ENCODE results near the gene ZBTB37.
A peak's percentile ranks its signal among the peaks of the same experiment; 100 is the strongest.
"Not testable (repeated sequence)": the region's sequence is repeated elsewhere in the genome, so short reads cannot be mapped to it uniquely, and the experiment has no call there.

The ZBTB37 gene

DNA sequence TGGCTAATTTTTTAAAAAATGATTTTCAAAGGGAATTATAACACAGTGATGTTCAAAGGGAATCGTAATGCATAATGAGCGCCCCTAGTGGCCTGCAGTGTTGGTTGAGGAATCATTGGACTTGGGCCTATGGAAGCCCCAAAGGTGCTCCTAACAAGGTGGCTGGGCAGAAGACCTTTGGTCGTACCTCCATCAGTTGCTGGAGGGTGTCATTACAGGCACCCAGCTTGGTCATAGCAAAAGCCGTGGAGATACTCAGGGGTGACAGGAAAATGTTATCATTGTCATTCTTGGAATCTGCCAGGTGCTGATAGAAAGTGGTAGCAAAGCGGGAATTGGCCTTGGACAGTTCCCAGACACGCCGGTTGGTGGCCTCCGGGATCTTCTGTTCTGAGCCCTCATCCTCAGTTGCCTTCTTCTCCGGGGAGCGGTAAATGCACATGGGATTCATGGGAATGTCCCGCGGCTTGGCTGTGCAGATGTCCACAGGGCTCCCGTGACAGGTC, 46.2 kb downstream of the ZBTB37 start:
- Mint-ChIP-seq H3K9me3 (no peaks in the 10 kb centered on the region), H3K4me3 (no peak overlapping the region), H3K36me3 (ENCODE audit: low read depth) (no peaks in the 10 kb centered on the region), H3K27ac (no peak overlapping the region), H3K27me3 (no peaks in the 10 kb centered on the region), H3K4me1 (ENCODE audit: low read depth) (no peaks in the 10 kb centered on the region)
- no peak for DNase-seq

DNA sequence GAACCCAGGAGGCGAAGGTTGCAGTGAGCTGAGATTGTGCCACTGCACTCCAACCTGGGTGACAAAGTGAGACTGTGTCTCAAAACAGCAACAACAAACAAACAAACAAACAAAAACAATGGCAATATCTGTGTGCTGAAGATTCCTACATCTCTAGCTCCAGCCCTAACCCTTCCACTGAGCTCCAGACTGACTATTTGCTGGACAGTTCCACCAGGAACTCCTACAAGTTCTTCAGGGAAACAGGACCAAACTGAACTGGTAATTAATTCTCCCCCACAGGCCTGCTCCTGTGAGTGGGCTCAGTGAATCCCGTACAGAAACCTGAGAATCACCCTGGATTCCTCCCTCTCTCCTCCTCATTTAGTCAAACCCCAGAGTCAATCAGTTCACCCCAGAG, 47.4 kb downstream of the ZBTB37 start:
- Mint-ChIP-seq H3K27ac (no peak overlapping the region), H3K9me3 (no peaks in the 10 kb centered on the region), H3K27me3 (no peaks in the 10 kb centered on the region), H3K4me3 (no peak overlapping the region), H3K4me1 (ENCODE audit: low read depth) (no peaks in the 10 kb centered on the region), H3K36me3 (ENCODE audit: low read depth) (no peaks in the 10 kb centered on the region)
- no peak for DNase-seq

DNA sequence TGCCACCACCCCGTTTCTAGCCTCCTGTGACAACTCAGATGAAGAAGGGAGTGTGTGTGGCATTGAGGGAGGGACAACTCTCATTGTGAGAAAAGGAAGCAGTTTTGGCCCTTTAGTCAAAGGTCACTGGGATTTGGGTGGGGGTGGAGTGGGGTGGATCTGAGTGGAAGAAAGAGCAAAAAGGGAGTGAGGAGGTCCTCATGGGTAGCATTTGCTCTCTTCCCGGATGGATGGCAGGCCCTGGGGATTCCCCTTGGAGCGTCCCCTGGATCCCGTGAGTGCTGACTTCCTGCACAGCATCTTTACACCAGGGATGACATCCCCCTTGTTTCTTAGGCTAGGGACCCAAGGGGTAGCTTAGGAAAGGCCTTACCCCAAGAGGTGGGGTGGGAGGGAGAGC, 48.5 kb downstream of the ZBTB37 start:
- H3K36me3 Mint-ChIP-seq (ENCODE audit: low read depth): no peaks in the 10 kb centered on the region
- H3K27me3 Mint-ChIP-seq: no peaks in the 10 kb centered on the region
- no peak overlapping the region for H3K27ac Mint-ChIP-seq
- no peaks in the 10 kb centered on the region for H3K9me3 Mint-ChIP-seq
- no peak overlapping the region for H3K4me3 Mint-ChIP-seq
- DNase-seq: no peak
- H3K4me1 Mint-ChIP-seq (ENCODE audit: low read depth): no peaks in the 10 kb centered on the region

DNA sequence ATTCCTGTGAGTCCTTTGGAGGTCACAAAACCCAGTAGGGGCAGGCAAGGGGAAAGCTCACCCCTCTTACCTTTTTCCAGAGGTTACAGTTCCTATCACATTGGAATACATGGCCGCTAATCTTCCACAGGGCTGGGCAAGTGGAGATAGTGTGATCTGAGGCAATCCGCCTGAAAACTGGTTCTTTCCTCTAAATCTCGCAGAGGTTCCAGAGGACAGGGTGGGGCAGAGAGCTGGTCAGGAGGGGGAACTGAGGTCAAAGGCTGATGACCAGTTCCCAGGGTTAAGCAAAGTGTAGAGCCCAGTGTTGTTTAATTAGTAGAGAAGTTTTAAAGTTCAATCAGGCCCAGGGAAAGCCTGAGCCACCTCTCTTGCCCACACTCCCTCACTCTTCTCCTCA, 49.0 kb downstream of the ZBTB37 start, which contains the start of gene SERPINC1:
TSS of gene SERPINC1 (minus strand) at position 179 of the 400 bp plus-strand sequence. CDS start at position 111, 68 bp downstream.
- no peaks in the 10 kb centered on the region for H3K9me3 Mint-ChIP-seq
- no peaks in the 10 kb centered on the region for H3K36me3 Mint-ChIP-seq (ENCODE audit: low read depth)
- H3K4me3 Mint-ChIP-seq: no peak within 1 kb of the TSS
- H3K27me3 Mint-ChIP-seq: no peaks in the 10 kb centered on the region
- DNase-seq: no peak
- H3K27ac Mint-ChIP-seq: no peak within 1 kb of the TSS
- no peaks in the 10 kb centered on the region for H3K4me1 Mint-ChIP-seq (ENCODE audit: low read depth)

DNA sequence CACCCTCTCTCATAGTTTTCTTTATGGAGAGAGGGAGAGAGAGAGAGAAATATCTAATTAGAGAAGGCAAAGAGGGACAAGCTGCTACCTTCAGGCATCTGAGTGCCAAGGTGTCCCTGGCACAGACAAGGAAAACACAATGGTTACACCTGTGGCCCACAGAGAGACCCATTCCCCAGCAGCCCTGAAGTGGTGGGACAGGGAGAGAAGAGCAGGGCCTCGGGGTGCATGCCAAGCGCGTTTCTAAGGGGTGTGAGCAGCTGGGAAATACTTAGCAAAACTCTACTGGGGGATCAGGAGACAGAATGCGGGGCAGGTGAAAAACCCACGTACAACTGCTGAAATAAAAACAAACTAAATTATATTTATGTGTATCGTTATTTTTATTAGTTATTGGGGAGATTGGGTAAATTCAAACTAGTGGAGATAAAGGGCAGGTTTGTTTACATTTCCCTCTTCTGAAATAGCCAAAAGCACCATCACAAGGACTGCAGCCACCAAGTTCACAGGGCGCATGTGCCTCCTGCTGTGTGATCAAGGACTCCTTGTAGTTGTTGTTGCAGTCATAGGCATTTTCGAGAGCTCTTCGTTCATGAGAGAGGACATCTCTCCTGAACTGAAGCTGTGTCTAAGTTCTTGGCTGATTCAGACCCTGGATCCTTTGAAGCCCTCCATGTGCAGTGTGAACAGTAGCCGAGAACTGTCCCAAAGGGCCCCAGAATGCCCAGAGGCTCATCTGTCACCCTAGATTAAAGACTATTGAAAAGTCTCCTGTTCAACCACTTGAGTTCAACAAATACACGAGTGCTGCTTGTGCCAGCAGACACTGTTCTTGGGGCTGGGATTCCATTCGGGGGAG, 49.7 kb downstream of the ZBTB37 start:
- Mint-ChIP-seq H3K36me3 (ENCODE audit: low read depth) (no peaks in the 10 kb centered on the region), H3K27me3 (no peaks in the 10 kb centered on the region), H3K9me3 (no peaks in the 10 kb centered on the region), H3K27ac (no peak overlapping the region), H3K4me3 (no peak overlapping the region), H3K4me1 (ENCODE audit: low read depth) (no peaks in the 10 kb centered on the region)
- no peak for DNase-seq

DNA sequence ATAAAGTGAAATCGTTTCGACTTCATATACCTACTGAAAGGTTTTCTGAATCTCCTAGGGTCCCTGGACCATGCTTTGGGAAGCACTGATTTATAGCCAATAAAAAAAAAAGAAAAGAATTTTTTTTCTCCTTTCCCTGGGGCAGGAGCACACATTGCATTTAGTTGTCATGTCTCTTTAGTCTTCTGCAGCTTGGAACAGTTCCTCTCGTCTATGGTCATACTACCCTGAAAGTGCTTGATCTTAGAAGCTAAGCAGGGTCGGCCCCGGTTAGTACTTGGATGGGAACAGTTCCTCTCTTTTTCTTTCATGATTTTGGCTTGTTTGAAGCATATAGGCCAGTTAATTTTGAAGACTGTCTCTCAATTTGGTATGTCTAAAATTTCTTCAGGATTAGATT, 52.7 kb downstream of the ZBTB37 start:
- Mint-ChIP-seq H3K4me3 (no peak overlapping the region), H3K27ac (no peak overlapping the region), H3K9me3 (no peaks in the 10 kb centered on the region), H3K27me3 (no peaks in the 10 kb centered on the region), H3K4me1 (ENCODE audit: low read depth) (no peaks in the 10 kb centered on the region), H3K36me3 (ENCODE audit: low read depth) (no peaks in the 10 kb centered on the region)
- no peak for DNase-seq

DNA sequence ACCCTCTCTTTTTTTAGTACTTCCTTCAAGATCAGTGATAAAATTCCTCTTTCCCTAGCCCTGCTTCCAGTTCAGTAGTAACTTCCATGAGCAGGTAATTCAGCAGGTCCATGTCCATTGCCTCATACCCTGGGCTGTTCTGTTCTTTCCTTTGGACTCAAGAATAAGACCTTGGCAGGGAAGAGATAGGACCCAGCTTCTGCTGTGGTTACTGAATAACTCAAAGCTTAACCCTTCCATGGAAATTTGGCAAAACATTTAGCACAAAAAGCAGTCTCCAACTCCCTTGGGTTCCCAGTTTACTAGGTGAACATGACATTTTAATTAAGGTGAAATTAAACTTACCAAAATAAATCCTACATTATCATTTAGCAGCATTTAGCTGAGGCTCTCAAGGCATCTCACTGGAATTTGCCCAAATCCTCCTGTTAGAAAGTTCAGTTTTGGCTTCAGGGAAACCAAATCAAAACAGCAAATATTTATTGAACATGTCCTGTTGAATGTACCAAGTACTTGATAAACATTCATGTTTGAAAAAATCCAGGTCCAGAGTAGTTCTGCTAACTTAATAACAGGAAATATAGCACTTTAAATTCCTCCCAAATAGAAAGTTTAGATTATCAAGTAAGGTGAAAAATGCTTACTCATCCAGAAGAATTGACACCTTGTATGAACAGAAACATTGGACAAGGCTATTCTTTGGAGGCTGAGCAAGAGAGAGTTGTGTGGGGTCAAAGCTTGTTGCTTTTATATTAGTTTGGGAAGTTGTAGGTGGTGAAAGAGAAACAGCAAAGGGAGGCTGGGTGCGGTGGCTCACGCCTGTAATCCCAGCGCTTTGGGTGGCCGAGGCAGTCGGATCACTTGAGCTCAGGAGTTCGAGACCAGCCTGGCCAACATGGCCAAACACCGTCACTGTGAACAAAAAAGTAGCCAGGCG, 57.4 kb downstream of the ZBTB37 start:
- Mint-ChIP-seq H3K36me3 (ENCODE audit: low read depth) (peaks cover 5% of the 10 kb centered on the region), H3K9me3 (no peaks in the 10 kb centered on the region), H3K27ac (no peak overlapping the region), H3K4me1 (ENCODE audit: low read depth) (no peaks in the 10 kb centered on the region), H3K27me3 (no peaks in the 10 kb centered on the region), H3K4me3 (no peak overlapping the region)
- DNase-seq: no peak

DNA sequence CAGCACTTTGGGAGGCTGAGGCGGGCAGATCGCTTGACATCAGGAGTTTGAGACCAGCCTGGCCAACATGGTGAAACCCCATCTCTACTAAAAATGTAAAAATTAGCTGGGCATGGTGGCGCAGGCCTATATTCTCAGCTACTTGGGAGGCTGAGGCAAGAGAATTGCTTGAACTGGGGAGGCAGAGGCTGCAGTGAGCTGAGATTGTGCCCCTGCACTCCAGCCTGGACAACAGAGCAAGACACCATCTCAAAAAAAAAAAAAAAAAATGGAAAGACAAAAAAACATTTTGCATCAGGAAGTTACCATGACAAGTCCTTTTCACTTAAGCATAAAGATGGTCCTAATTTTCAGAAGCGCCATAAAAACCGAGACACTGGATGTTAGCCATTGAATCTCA, 62.4 kb downstream of the ZBTB37 start:
- H3K27ac Mint-ChIP-seq; H3K4me1 Mint-ChIP-seq (ENCODE audit: low read depth); H3K4me3 Mint-ChIP-seq; DNase-seq; H3K27me3 Mint-ChIP-seq; H3K9me3 Mint-ChIP-seq: not testable (repeated sequence)
- peaks cover 40% of the 10 kb centered on the region for H3K36me3 Mint-ChIP-seq (ENCODE audit: low read depth)

DNA sequence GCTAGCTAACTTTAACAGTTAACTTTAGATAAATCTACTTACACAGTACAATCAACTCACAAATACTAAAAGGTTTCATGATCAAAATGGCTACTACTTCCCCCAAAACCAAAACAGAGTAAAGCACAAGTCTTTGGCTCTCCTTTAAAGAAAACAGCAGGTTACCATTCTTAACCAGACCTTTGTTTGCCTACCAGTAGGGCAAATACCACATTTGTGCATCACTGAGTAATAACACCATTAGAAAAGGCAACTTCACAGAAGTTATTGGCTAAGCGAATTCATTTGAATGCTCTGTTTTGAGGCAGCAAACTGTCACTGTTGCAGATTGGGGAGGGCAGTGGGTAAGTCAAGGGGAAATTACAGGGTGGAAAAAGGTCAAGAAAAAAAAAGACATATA, 66.3 kb downstream of the ZBTB37 start:
- DNase-seq: no peak
- no peak overlapping the region for H3K4me3 Mint-ChIP-seq
- H3K27me3 Mint-ChIP-seq: no peaks in the 10 kb centered on the region
- peak overlapping the region; percentile 36 for H3K27ac Mint-ChIP-seq
- H3K9me3 Mint-ChIP-seq: no peaks in the 10 kb centered on the region
- peaks cover 10% of the 10 kb centered on the region for H3K4me1 Mint-ChIP-seq (ENCODE audit: low read depth)
- H3K36me3 Mint-ChIP-seq (ENCODE audit: low read depth): peaks cover 72% of the 10 kb centered on the region

DNA sequence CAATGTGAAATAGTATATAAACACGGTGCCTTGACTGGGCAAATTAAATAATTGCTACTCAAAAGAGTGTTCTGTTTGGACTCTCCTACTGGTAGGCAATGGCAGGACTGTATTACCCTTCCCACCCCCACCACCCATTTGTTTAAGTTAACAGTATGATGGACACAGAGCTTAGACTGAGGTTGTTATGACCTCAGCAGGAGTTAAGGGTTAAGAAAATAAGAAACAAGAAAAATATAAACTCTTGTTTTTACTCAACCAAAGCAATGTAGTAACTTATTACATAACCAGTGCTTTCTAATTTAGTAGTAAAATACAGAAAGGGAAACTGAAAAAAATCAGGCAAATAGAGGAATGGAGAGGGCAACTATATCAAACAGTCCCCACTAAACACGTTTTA, 68.9 kb downstream of the ZBTB37 start:
- DNase-seq: no peak
- H3K27ac Mint-ChIP-seq: no peak overlapping the region
- H3K4me3 Mint-ChIP-seq: no peak overlapping the region
- H3K27me3 Mint-ChIP-seq: no peaks in the 10 kb centered on the region
- no peaks in the 10 kb centered on the region for H3K9me3 Mint-ChIP-seq
- H3K4me1 Mint-ChIP-seq (ENCODE audit: low read depth): peaks cover 10% of the 10 kb centered on the region
- H3K36me3 Mint-ChIP-seq (ENCODE audit: low read depth): peaks cover 75% of the 10 kb centered on the region

DNA sequence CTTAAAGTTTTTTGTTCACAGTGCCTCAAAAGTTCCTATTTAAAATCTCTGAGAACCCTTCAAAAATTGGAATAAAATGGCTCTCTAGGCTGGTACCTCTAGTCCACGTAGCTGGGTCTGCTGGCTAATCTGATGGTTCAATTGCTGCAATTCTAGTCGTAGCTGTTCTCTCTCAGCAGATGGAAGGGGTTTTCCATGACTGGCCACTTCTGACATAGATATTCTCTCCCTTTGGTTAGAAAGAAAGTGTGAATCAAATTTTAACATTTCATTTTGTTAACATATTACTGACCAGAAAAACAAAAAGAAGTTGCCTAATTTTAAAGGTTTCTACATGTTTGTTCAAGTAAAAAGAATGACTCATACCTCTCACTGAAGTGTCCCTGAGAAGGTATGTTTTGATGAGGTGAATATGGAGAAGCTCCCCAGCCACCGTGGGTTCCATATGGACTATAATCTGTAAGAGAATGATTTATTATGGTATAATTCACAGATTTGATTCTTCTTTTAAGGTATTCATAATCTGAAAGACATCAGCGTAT, 78.3 kb downstream of the ZBTB37 start:
- no peak overlapping the region for H3K4me3 Mint-ChIP-seq
- H3K9me3 Mint-ChIP-seq: no peaks in the 10 kb centered on the region
- H3K36me3 Mint-ChIP-seq (ENCODE audit: low read depth): peaks cover 83% of the 10 kb centered on the region
- DNase-seq: no peak
- H3K27me3 Mint-ChIP-seq: no peaks in the 10 kb centered on the region
- peak overlapping the region; percentile 51 for H3K27ac Mint-ChIP-seq
- H3K4me1 Mint-ChIP-seq (ENCODE audit: low read depth): peaks cover 3% of the 10 kb centered on the region

DNA sequence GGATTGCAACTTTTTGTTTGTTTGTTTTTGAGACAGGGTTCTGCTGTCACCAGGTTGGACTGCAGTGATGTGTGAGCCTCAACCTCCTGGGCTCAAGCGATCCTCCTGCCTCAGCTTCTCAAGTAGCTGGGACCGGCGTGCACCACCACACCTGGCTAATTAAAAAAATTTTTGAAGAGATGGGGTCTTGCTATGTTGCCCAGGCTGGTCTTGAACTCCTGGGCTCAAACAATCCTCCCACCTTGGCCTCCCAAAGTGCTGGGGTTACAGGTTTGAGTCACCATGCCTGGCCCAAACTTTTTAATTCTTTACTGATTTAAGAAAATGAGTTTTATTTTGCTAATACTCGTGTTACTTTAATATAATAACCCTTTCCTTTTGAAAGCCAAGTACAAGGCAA, 80.4 kb downstream of the ZBTB37 start:
- DNase-seq: no peak
- peaks cover 82% of the 10 kb centered on the region for H3K36me3 Mint-ChIP-seq (ENCODE audit: low read depth)
- peak overlapping the region; percentile 50 for H3K27ac Mint-ChIP-seq
- peaks cover 16% of the 10 kb centered on the region for H3K4me1 Mint-ChIP-seq (ENCODE audit: low read depth)
- no peak overlapping the region for H3K4me3 Mint-ChIP-seq
- H3K27me3 Mint-ChIP-seq: no peaks in the 10 kb centered on the region
- no peaks in the 10 kb centered on the region for H3K9me3 Mint-ChIP-seq

All from activated T-cell treated with anti-CD3 and anti-CD28 coated beads, Interleukin-2, amount 50 U/mL, for 24 hours (primary cell).